Activated B cell treated with CpG ODN at 0.5 μM for 24 hours (primary cell): ENCODE results near the gene MPP1. TPM values are rescaled to one million over a fixed set of nuclear protein-coding genes. Genes with fewer than 3 reads are reported as not detected.
A peak's percentile ranks its signal among the peaks of the same experiment; 100 is the strongest.

Experiments used
- ATAC-seq: fragments of 200-7000 bp; cut with Tn5 transposase; one replicate; pipeline ENCODE4 v1.10.0; 2021; ENCODE audit warnings: low read depth, mild to moderate bottlenecking, moderate library complexity
- CTCF ChIA-PET: fragments of 350-600 bp; sonication (Branson Sonifier 250); formaldehyde crosslinking; loops from one replicate; lab custom pipeline; 2021; ENCODE audit warnings: antibody characterized with exemption; lab: Charles Lee
- POLR2A ChIA-PET: fragments of 350-600 bp; sonication (Branson Sonifier 250); formaldehyde crosslinking; loops from one replicate; lab custom pipeline; 2021; ENCODE audit warnings: antibody characterized with exemption; lab: Charles Lee
- DNase-seq: peaks from one replicate; pipeline ENCODE4 v3.0.0; 2022
- H3K27ac Mint-ChIP-seq: one replicate; pipeline ENCODE4 v1.8.0; 2020; ENCODE audit warnings: mixed read lengths
- H3K27me3 Mint-ChIP-seq: one replicate; pipeline ENCODE4 v1.8.0; 2021; ENCODE audit warnings: mixed read lengths
- H3K36me3 Mint-ChIP-seq: one replicate; pipeline ENCODE4 v1.8.0; 2021; ENCODE audit warnings: low read depth, mixed read lengths
- H3K4me1 Mint-ChIP-seq: one replicate; pipeline ENCODE4 v1.8.0; 2021; ENCODE audit warnings: mixed read lengths
- H3K4me3 Mint-ChIP-seq: one replicate; pipeline ENCODE4 v1.8.0; 2020; ENCODE audit warnings: mild to moderate bottlenecking, mixed read lengths
- H3K9me3 Mint-ChIP-seq: one replicate; pipeline ENCODE4 v1.8.0; 2020; ENCODE audit warnings: mixed read lengths
- CTCF ChIP-seq: fragments of 200-600 bp; IDR thresholded peaks from one replicate; pipeline ENCODE4 v1.8.0; 2022; ENCODE audit warnings: antibody characterized with exemption, mild to moderate bottlenecking
- intact Hi-C: fragments of 100-400 bp; cut with micrococcal nuclease; formaldehyde crosslinking; loops from one replicate; pipeline ENCODE4 v1.15.1; 2024
- total RNA-seq: library from RNA; stranded (reverse); gene quantifications from 2 replicates; pipeline ENCODE4 v1.2.3, GENCODE V29; 2022

The MPP1 gene
- total RNA-seq, 1 donor from 2014 or later: 7.2 TPM

- CTCF ChIA-PET: no interaction called here
- no peak overlapping the region for H3K4me3 Mint-ChIP-seq
- peaks cover 64% of the 10 kb centered on the region for H3K36me3 Mint-ChIP-seq
- no peak overlapping the region for H3K27ac Mint-ChIP-seq
- POLR2A ChIA-PET: no interaction called here
- DNase-seq (no peak), ATAC-seq (no peak)
- no peak for TF ChIP-seq CTCF
- H3K9me3 Mint-ChIP-seq: no peaks in the 10 kb centered on the region
- intact Hi-C loops: no loop called here
- H3K27me3 Mint-ChIP-seq: no peaks in the 10 kb centered on the region
- H3K4me1 Mint-ChIP-seq: no peaks in the 10 kb centered on the region
Measured at GRCh38 chrX:154775419-154776349, 29.6 kb downstream of the MPP1 start.

GRCh38 chrX:154774622-154775021, 30.7 kb downstream of the MPP1 start:
- no peak overlapping the region for H3K27ac Mint-ChIP-seq
- H3K36me3 Mint-ChIP-seq: peaks cover 70% of the 10 kb centered on the region
- ATAC-seq: no peak
- H3K9me3 Mint-ChIP-seq: no peaks in the 10 kb centered on the region
- no peak overlapping the region for H3K4me3 Mint-ChIP-seq
- TF ChIP-seq CTCF: no peak
- no peaks in the 10 kb centered on the region for H3K27me3 Mint-ChIP-seq
- no peaks in the 10 kb centered on the region for H3K4me1 Mint-ChIP-seq
- no peak for DNase-seq
- POLR2A ChIA-PET: no interaction called here
- CTCF ChIA-PET: no interaction called here
- intact Hi-C loops: no loop called here

GRCh38 chrX:154762537-154763296, 42.6 kb downstream of the MPP1 start, which contains the start of gene DKC1:
DKC1 (plus strand) TSS chrX:154762864; CDS start chrX:154762966, 102 bp downstream.
- ChIA-PET POLR2A (interaction anchor here (0.8 to 2.0 kb wide), 9 partner anchors 9 to 453 kb away, joined by 3 to 22 read pairs (median 5); partner anchors contain the start of genes GAB3, IKBKG, MPP1 and VBP1), CTCF (interaction anchor here (3.0 kb wide), 1 partner anchor 13 kb away, joined by 27 read pairs; the partner anchor contains the start of gene GAB3)
- H3K9me3 Mint-ChIP-seq: no peaks in the 10 kb centered on the region
- TF ChIP-seq CTCF: no peak
- H3K36me3 Mint-ChIP-seq: peaks cover 28% of the 10 kb centered on the region
- peak within 1 kb of the TSS; percentile 92 for H3K27ac Mint-ChIP-seq
- intact Hi-C loops: loop anchor here (1.0 kb wide), 4 partner anchors 11 to 215 kb away; partner anchors contain the start of genes GAB3, IKBKG and MPP1
- H3K4me3 Mint-ChIP-seq: peak within 1 kb of the TSS; percentile 89
- no peaks in the 10 kb centered on the region for H3K27me3 Mint-ChIP-seq
- peak; percentile 87 for ATAC-seq
- H3K4me1 Mint-ChIP-seq: peaks cover 17% of the 10 kb centered on the region
- peak; percentile 87 for DNase-seq

GRCh38 chrX:154761977-154762536, 43.2 kb downstream of the MPP1 start:
- intact Hi-C loops: loop anchor here (1.0 kb wide), 4 partner anchors 11 to 215 kb away; partner anchors contain the start of genes GAB3, IKBKG and MPP1
- no peak for TF ChIP-seq CTCF
- ATAC-seq (no peak), DNase-seq (no peak)
- Mint-ChIP-seq H3K9me3 (no peaks in the 10 kb centered on the region), H3K27me3 (no peaks in the 10 kb centered on the region), H3K4me3 (peak overlapping the region; percentile 89), H3K36me3 (peaks cover 23% of the 10 kb centered on the region), H3K27ac (peak overlapping the region; percentile 92), H3K4me1 (peaks cover 17% of the 10 kb centered on the region)
- POLR2A ChIA-PET: interaction anchor here (0.8 to 2.0 kb wide), 9 partner anchors 9 to 454 kb away, joined by 3 to 22 read pairs (median 5); partner anchors contain the start of genes GAB3, IKBKG, MPP1 and VBP1
- CTCF ChIA-PET: interaction anchor here (3.0 kb wide), 1 partner anchor 12 kb away, joined by 27 read pairs; the partner anchor contains the start of gene GAB3
